GM19452 (cell line): ENCODE measurements around the gene CUL4A.

Experiments
- ATAC-seq: cut with Tn5 transposase; IDR thresholded peaks from one replicate; pipeline ENCODE4 v1.9.1; 2021; ENCODE audit not compliant: unreplicated experiment

CUL4A gene

GRCh38 chr13:113207890-113208420 is 1.5 kb upstream of the CUL4A start:
- ATAC-seq = peak; percentile 8

GRCh38 chr13:113208421-113209335 is 735 bp upstream of the CUL4A start, which contains the start of gene PCID2:
TSS of gene PCID2 (minus strand) at chr13:113208669. CDS start at chr13:113208634, 35 bp downstream.
- ATAC-seq = peak; percentile 75

- peak; percentile 44 for ATAC-seq
These were observed 477 bp downstream of the CUL4A start for GRCh38 chr13:113209759-113210421.

GRCh38 chr13:113210833-113211232 is 1.4 kb downstream of the CUL4A start:
- no peak for ATAC-seq

- ATAC-seq = no peak
These were observed 2.4 kb downstream of the CUL4A start for GRCh38 chr13:113211774-113212173.

- no peak for ATAC-seq
These were observed 7.0 kb downstream of the CUL4A start for GRCh38 chr13:113216254-113217048.

GRCh38 chr13:113218586-113218985 is 9.2 kb downstream of the CUL4A start:
- ATAC-seq = no peak

GRCh38 chr13:113219256-113219940 is 10.0 kb downstream of the CUL4A start:
- no peak for ATAC-seq

- ATAC-seq = no peak
These were observed 10.8 kb downstream of the CUL4A start for GRCh38 chr13:113220141-113220598.

GRCh38 chr13:113220877-113221276 is 11.5 kb downstream of the CUL4A start:
- ATAC-seq = no peak

- no peak for ATAC-seq
These were observed 13.7 kb downstream of the CUL4A start for GRCh38 chr13:113223070-113223469.

- ATAC-seq = no peak
These were observed 15.1 kb downstream of the CUL4A start for GRCh38 chr13:113224486-113224885.

GRCh38 chr13:113225515-113225914 is 16.1 kb downstream of the CUL4A start:
- no peak for ATAC-seq

GRCh38 chr13:113226873-113227450 is 17.5 kb downstream of the CUL4A start:
- no peak for ATAC-seq

GRCh38 chr13:113229161-113229560 is 19.7 kb downstream of the CUL4A start:
- ATAC-seq = no peak

- ATAC-seq = no peak
These were observed 20.4 kb downstream of the CUL4A start for GRCh38 chr13:113229791-113230190.

- no peak for ATAC-seq
These were observed 22.1 kb downstream of the CUL4A start for GRCh38 chr13:113231306-113232207.

- ATAC-seq = no peak
These were observed 23.0 kb downstream of the CUL4A start for GRCh38 chr13:113232208-113233003.
